ENCODE measurements around the gene ADAMTSL1. TPM values are rescaled to one million over a fixed set of nuclear protein-coding genes. Genes with fewer than 3 reads are reported as not detected.

ADAMTSL1 gene
- polyA plus RNA-seq, 2 of the 4 experiments (the other 2 are of a cell fraction), result 0.03 TPM; not detected in 1

DNA sequence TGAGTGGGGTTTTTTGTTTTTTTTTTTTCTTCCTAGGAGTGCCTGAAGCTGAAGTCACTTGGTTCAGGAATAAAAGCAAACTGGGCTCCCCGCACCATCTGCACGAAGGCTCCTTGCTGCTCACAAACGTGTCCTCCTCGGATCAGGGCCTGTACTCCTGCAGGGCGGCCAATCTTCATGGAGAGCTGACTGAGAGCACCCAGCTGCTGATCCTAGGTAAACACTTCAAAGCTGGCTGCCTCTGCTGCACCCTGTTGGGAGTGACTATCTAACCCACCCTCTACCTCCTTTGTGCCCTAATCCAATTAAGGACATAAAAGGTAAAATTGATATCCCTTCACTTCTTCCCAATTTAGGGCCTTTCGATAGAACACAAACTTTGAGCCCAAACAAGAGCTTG, 352.3 kb downstream of the ADAMTSL1 start:
- no peak for TF ChIP-seq MAZ (IDR thresholded peaks at IDR 0.05; ENCODE audit: borderline replicate concordance, low read depth, low read length)
- no peak for TF ChIP-seq HDAC2 (IDR thresholded peaks at IDR 0.05)
- no peak for TF ChIP-seq RFX5 (IDR thresholded peaks at IDR 0.05)
- TF ChIP-seq HEYL (CRISPR knock-in tag; IDR thresholded peaks at IDR 0.05), result no peak
- TF ChIP-seq, protein P1, sequence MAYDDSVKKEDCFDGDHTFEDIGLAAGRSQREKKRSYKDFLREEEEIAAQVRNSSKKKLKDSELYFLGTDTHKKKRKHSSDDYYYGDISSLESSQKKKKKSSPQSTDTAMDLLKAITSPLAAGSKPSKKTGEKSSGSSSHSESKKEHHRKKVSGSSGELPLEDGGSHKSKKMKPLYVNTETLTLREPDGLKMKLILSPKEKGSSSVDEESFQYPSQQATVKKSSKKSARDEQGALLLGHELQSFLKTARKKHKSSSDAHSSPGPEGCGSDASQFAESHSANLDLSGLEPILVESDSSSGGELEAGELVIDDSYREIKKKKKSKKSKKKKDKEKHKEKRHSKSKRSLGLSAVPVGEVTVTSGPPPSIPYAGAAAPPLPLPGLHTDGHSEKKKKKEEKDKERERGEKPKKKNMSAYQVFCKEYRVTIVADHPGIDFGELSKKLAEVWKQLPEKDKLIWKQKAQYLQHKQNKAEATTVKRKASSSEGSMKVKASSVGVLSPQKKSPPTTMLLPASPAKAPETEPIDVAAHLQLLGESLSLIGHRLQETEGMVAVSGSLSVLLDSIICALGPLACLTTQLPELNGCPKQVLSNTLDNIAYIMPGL (CRISPR knock-in tag; IDR thresholded peaks at IDR 0.05; ENCODE audit: borderline replicate concordance), result no peak
- no peak for TF ChIP-seq GATA3 (IDR thresholded peaks at IDR 0.05; ENCODE audit: borderline replicate concordance)
- no peak for TF ChIP-seq HOXB5 (CRISPR knock-in tag; IDR thresholded peaks at IDR 0.05)
- TF ChIP-seq JUN (IDR thresholded peaks at IDR 0.05), result no peak
- POLR2A ChIA-PET, result no interaction called here
- Histone ChIP-seq H3K27ac (no peak overlapping the region), H3K9me3 (no peaks in the 10 kb centered on the region), H3K4me3 (no peak overlapping the region), H3K4me1 (peaks cover 5% of the 10 kb centered on the region; the same call in 1 of the 3 replicates), H3K4me2 (no peak overlapping the region)
- 55% methylated on average over 6 of the region's 6 CpGs for WGBS (ENCODE audit: missing lambda C conversion rate)
- ATAC-seq (no peak), DNase-seq (ENCODE audit: low read depth in 1 of 2, low spot score in 1 of 2) (no peak), FAIRE-seq (no peak)
- CTCF ChIA-PET, result interaction anchor here (0.6 kb wide), 1 partner anchor 873 kb away, joined by 4 read pairs; no protein-coding TSS in a partner anchor

DNA sequence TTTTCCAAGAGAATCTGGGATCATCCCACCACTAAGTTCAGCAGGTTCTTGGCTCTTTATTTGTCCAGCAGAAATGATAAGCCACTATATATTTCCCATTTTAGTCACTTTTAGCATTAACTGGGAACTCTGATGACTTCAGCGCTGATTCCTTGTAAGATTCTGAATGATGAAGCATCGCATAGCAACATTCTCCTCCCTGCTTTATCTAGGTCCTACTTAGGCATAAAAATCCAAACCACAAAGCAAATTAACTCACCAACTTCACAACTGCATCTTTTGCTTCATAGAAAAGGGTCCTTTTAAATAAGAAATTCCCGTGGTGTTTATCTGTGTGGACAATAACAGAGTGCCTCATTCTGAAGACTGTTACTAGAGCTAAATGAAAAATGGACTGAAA, 355.1 kb downstream of the ADAMTSL1 start:
- FAIRE-seq (no peak), ATAC-seq (no peak), DNase-seq (ENCODE audit: low read depth in 1 of 2, low spot score in 1 of 2) (no peak)
- H3K4me2 ChIP-seq, result no peak overlapping the region
- WGBS (ENCODE audit: missing lambda C conversion rate), result 54% methylated on average over 3 of the region's 3 CpGs
- H3K9me3 ChIP-seq, result no peaks in the 10 kb centered on the region
- no peak overlapping the region for H3K27ac ChIP-seq
- TF ChIP-seq, protein P2, sequence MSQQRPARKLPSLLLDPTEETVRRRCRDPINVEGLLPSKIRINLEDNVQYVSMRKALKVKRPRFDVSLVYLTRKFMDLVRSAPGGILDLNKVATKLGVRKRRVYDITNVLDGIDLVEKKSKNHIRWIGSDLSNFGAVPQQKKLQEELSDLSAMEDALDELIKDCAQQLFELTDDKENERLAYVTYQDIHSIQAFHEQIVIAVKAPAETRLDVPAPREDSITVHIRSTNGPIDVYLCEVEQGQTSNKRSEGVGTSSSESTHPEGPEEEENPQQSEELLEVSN (IDR thresholded peaks at IDR 0.05; ENCODE audit: borderline replicate concordance, low read depth), result no peak
- TF ChIP-seq, protein P3, sequence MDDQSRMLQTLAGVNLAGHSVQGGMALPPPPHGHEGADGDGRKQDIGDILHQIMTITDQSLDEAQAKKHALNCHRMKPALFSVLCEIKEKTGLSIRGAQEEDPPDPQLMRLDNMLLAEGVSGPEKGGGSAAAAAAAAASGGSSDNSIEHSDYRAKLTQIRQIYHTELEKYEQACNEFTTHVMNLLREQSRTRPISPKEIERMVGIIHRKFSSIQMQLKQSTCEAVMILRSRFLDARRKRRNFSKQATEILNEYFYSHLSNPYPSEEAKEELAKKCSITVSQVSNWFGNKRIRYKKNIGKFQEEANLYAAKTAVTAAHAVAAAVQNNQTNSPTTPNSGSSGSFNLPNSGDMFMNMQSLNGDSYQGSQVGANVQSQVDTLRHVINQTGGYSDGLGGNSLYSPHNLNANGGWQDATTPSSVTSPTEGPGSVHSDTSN (IDR thresholded peaks at IDR 0.05), result no peak
- TF ChIP-seq RAD21 (conservative IDR thresholded peaks at IDR 0.05 in 1 of 2, IDR thresholded peaks at IDR 0.05 in 1 of 2) (no peak), MAZ (IDR thresholded peaks at IDR 0.05; ENCODE audit: borderline replicate concordance, low read depth, low read length) (no peak), HEYL (CRISPR knock-in tag; IDR thresholded peaks at IDR 0.05) (no peak), CBX8 (IDR thresholded peaks at IDR 0.05) (no peak), ESRRA (IDR thresholded peaks at IDR 0.05; ENCODE audit: borderline replicate concordance, low read length) (no peak), RCOR1 (IDR thresholded peaks at IDR 0.05; ENCODE audit: low read depth, low read length) (no peak), NFE2L2 (conservative IDR thresholded peaks at IDR 0.05; ENCODE audit: low read length) (no peak), RFX5 (IDR thresholded peaks at IDR 0.05) (no peak), RARB (CRISPR knock-in tag; IDR thresholded peaks at IDR 0.05) (no peak), HOXA7 (CRISPR knock-in tag; IDR thresholded peaks at IDR 0.05) (no peak)
- TF ChIP-seq, protein P4, sequence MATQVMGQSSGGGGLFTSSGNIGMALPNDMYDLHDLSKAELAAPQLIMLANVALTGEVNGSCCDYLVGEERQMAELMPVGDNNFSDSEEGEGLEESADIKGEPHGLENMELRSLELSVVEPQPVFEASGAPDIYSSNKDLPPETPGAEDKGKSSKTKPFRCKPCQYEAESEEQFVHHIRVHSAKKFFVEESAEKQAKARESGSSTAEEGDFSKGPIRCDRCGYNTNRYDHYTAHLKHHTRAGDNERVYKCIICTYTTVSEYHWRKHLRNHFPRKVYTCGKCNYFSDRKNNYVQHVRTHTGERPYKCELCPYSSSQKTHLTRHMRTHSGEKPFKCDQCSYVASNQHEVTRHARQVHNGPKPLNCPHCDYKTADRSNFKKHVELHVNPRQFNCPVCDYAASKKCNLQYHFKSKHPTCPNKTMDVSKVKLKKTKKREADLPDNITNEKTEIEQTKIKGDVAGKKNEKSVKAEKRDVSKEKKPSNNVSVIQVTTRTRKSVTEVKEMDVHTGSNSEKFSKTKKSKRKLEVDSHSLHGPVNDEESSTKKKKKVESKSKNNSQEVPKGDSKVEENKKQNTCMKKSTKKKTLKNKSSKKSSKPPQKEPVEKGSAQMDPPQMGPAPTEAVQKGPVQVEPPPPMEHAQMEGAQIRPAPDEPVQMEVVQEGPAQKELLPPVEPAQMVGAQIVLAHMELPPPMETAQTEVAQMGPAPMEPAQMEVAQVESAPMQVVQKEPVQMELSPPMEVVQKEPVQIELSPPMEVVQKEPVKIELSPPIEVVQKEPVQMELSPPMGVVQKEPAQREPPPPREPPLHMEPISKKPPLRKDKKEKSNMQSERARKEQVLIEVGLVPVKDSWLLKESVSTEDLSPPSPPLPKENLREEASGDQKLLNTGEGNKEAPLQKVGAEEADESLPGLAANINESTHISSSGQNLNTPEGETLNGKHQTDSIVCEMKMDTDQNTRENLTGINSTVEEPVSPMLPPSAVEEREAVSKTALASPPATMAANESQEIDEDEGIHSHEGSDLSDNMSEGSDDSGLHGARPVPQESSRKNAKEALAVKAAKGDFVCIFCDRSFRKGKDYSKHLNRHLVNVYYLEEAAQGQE (IDR thresholded peaks at IDR 0.05), result no peak
- TF ChIP-seq, protein P5, sequence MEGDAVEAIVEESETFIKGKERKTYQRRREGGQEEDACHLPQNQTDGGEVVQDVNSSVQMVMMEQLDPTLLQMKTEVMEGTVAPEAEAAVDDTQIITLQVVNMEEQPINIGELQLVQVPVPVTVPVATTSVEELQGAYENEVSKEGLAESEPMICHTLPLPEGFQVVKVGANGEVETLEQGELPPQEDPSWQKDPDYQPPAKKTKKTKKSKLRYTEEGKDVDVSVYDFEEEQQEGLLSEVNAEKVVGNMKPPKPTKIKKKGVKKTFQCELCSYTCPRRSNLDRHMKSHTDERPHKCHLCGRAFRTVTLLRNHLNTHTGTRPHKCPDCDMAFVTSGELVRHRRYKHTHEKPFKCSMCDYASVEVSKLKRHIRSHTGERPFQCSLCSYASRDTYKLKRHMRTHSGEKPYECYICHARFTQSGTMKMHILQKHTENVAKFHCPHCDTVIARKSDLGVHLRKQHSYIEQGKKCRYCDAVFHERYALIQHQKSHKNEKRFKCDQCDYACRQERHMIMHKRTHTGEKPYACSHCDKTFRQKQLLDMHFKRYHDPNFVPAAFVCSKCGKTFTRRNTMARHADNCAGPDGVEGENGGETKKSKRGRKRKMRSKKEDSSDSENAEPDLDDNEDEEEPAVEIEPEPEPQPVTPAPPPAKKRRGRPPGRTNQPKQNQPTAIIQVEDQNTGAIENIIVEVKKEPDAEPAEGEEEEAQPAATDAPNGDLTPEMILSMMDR (IDR thresholded peaks at IDR 0.05), result no peak
- H3K4me1 ChIP-seq, result no peaks in the 10 kb centered on the region
- ChIA-PET CTCF (no interaction called here), POLR2A (no interaction called here)
- H3K4me3 ChIP-seq, result no peak overlapping the region
